ENCODE results near the gene CD80.

- TF ChIP-seq POLR2A (IDR thresholded peaks at IDR 0.05) (no peak), CTCF (IDR thresholded peaks at IDR 0.05) (no peak)
Observed at GRCh38 chr3:119596398-119596797, 37.0 kb upstream of the CD80 start.

Measured in ovary (tissue), 3 donors.